ENCODE results near the gene EPYC. TPM values are rescaled to one million over a fixed set of nuclear protein-coding genes. Genes with fewer than 3 reads are reported as not detected.

EPYC gene
- not detected for total RNA-seq
- long read RNA-seq = 0 reads

DNA sequence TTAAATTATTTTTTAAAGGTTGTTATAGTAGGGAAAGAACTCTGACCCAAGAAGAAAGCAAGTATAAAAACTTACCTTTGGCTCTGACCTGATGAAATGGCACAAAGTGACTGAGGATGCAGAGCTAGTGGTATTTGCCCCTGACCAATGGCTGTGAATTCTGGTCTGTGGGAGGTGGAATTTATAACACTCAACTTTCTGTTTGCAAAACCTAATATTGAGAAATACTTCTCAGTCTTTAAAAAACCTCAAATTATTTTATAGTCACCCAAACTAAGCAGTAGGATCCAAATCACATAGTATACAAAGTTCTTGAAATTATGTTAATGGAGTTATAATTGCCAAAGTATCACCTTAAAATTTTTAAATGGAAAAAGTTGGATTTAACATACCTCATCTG lies at the start of gene EPYC:
Gene EPYC, minus strand, starts transcription at position 101 of the 400 bp plus-strand sequence. CDS start 2,407 bp downstream, outside the sequence.
- intact Hi-C loops (cut with micrococcal nuclease) = no loop called here
- no peak for ATAC-seq
- no peak for DNase-seq

- DNase-seq (no peak), ATAC-seq (no peak)
- intact Hi-C loops (cut with micrococcal nuclease) = no loop called here
Observed at GRCh38 chr12:91053951-91054715, 49.4 kb upstream of the EPYC start.

GRCh38 chr12:91052026-91052425 lies 47.3 kb upstream of the EPYC start:
- DNase-seq (no peak), ATAC-seq (no peak)
- intact Hi-C loops (cut with micrococcal nuclease) = no loop called here

- intact Hi-C loops (cut with micrococcal nuclease) = no loop called here
- no peak for ATAC-seq
- DNase-seq = no peak
Observed at GRCh38 chr12:91044586-91044985, 39.8 kb upstream of the EPYC start.

DNA sequence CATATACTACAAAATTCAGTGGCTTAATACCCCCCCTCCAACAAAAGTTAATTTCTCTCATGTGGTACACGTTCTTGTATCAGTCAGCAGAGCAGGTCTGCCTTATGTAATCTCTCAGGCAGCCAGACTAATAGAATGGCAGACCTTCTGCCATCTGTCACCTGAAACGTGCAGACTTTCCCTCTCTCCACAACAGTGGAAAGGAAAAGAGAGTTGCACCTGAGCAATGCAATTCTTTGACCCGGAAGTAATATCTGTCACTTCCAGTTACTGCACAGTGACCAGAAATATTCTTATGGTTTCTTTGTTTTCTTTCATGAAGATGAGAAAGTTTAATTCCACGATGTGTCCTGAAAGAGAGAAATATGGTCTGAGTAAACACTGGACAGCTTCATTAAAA lies 38.6 kb upstream of the EPYC start:
- ATAC-seq = no peak
- intact Hi-C loops (cut with micrococcal nuclease) = no loop called here

DNA sequence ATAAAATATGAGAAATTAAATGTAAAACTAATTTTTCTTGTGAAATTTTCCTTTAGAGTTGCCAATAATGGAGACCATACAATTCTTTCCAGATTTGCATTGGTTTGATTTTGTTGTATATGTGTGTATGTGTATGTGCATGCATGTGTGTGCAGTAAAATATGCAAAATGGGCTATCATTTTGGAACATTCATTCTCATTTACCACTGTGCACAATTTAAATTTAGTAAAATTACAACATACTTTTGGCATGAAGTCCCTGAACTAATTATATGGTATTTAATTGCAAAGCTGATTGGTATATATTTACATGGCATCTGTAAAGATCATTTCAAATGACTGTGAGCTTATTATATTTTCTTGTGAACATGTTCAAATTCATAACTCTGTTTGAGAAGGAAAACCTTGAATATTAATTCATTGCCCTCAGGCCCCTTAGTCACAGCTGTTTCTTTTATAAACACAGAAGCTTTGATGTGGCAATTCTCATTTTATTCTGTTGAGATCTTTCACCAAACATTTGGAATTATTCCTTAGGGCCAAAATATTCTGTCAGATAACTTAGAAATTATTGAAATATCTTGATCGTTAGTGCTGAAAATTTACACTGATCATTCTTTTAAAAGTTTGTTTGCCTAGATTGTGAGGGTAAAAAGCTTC lies 35.5 kb upstream of the EPYC start:
- intact Hi-C loops (cut with micrococcal nuclease) = no loop called here
- DNase-seq = no peak
- ATAC-seq = peak; percentile 55

More for the DNA sequence above, 38.6 kb upstream of the EPYC start:
- no peak for DNase-seq

DNA sequence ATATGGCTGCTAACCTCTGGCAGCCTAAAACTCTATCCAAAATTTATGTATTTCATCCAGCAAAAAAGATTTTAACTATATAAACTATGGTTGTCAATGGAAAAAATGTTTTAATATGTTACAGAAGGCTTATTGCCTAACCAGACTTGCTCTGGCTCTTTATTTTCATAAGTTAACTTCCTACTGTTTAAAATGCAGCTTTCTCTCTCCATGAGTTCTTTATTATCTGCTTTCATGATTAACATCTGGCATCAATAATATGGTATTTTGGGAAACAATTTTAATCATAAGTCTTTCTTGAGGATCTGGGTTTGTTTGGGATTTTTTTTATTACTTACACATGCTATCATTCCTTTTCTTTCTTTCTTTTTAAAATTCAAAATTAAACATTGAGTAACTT lies 32.5 kb upstream of the EPYC start:
- ATAC-seq (no peak), DNase-seq (no peak)
- intact Hi-C loops (cut with micrococcal nuclease) = no loop called here

DNA sequence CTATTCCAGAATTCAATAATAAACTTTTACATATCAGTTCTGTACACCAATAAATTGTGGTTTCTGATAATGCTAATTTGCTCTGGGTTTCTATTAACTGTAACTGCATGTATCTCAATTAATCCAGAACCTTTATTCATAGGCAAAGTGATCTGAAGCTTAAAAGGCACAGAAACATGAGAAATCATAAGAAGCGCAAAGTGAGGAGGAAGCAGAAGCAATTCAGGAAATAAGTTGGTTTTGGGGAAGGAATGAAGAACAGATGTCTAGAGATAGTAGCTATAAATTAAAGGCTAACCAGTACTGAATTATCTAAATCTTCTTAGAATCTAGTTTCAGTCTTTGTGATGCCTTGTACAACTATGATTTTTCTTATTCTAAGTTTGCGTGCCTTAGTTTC lies 28.5 kb upstream of the EPYC start:
- no peak for ATAC-seq
- no peak for DNase-seq
- intact Hi-C loops (cut with micrococcal nuclease) = no loop called here

DNA sequence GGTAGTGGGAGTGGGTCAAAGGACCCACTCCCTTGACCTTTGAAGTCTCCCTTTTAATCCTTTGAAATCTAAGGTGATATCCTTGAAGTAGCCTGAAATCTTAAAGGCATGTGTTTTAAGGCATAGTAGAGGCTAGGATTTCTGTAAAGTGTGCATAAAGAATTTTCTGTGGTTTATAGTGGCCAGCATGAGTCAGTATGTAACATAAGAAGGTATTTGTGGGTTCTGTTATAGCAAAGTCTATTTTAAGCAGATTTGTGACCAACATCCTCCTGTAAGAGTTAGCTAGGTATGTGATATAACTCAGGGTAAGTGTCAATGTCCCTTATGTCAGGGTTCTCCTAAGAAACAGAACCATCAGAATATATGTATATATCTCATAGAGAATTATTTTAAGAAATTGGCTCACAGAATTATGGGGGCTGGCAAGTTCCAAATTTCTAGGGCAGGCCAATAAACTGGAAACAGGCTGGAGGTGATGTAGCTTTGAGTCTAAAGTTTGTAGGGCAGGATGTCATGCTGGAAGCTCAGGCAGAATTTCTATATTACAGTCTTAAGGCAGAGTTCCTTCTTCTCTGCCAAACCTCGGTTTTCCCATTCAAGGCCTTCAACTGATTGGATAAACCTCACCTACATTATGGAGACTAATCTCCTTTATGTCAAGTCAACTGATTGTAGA lies 18.7 kb upstream of the EPYC start:
- intact Hi-C loops (cut with micrococcal nuclease) = no loop called here
- DNase-seq (no peak), ATAC-seq (no peak)

- no peak for DNase-seq
- intact Hi-C loops (cut with micrococcal nuclease) = no loop called here
- ATAC-seq = no peak
Observed at GRCh38 chr12:91021076-91021475, 16.3 kb upstream of the EPYC start.

DNA sequence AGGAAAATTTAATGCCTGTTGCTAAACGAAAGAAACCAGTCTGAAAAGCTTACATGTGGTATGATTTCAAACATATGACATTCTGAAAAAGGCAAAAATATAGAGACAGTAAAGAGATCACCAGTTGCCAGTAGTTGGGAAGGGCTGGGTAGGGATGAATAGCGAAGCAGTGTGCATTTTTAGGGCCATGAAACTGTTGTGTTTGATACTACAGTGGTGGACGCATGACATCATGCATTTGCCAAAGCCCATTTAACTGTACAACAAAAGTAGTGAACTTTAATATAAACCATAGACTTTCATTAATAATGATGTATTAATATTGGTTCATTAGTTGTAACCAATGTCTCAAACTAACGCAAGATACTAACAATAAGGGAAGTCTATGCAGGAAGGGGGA lies 14.7 kb upstream of the EPYC start:
- intact Hi-C loops (cut with micrococcal nuclease) = no loop called here
- DNase-seq = no peak
- ATAC-seq = no peak

GRCh38 chr12:91017511-91018263 lies 12.9 kb upstream of the EPYC start:
- DNase-seq (peak; percentile 33), ATAC-seq (peak; percentile 54)
- intact Hi-C loops (cut with micrococcal nuclease) = no loop called here

DNA sequence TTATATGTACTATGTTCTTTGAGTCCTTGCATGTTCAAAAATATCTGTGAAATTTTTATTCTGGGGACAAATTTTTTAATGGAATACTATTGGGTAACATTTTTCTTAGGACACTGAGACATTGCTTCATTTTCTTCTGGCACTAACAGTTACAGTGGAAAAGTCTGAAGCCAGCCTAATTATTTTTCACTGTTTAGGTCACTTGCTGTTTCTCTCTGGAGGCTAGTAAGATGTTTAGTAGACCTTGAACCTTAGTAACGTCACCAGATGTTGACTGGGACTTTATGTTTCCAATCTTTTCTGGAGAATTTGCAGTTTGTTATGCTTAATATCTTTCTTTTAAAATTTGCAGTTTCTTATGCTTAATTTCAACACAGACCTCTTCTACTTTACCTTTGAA lies 12.3 kb upstream of the EPYC start:
- ATAC-seq = peak; percentile 91
- DNase-seq = no peak
- intact Hi-C loops (cut with micrococcal nuclease) = no loop called here

DNA sequence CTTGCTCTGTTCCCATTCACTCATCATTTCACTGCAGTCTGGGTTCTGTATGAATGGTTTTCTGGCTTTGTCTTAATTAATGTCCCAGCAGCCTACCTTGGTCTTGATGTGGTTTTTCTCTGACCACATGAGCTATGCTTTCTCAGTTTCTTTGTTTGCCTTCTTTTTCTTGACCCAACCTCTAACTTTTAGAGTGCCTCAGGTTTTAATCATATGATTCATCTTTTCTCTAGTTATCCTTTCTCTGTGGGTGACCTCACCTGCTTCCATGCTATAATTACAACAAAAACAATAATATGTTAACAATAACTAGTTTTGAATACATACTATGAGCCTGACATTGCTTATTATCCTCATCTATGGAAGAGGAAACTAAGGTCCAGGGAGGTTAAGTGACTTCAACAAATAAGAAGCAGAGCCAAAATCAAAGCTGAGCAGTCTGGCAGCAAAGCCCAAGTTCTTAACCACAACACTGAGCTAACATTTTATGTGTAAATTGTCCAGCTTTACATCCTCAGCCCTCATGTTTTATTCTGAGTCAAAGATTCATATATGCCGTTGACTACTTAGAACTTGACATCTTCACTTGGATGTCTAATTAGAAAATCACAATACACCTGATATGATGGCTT lies 4.7 kb upstream of the EPYC start:
- intact Hi-C loops (cut with micrococcal nuclease) = no loop called here
- ATAC-seq (no peak), DNase-seq (no peak)

GRCh38 chr12:91007531-91008290 lies 2.9 kb upstream of the EPYC start:
- DNase-seq (no peak), ATAC-seq (no peak)
- intact Hi-C loops (cut with micrococcal nuclease) = no loop called here

DNA sequence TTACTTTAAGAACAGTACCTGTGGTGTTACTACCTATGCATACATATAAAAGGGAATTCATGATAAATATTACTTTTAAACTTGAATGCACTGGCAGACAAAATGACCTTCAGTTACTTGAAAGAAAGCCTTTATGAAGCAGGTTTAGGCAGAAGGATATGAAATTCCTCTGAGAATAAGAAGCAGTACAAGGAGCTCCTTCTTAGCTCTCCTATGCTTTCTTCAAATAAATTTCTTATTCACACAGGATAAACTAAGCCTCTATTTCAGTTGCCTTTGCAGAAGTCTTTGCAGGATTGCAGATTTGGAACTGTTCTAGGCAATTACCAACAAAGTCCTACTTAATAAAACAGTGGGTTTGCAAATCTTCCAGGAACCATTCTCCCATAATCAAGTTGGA lies 1.0 kb downstream of the EPYC start:
- ATAC-seq (no peak), DNase-seq (no peak)
- intact Hi-C loops (cut with micrococcal nuclease) = no loop called here

GRCh38 chr12:91001306-91001705 lies 3.5 kb downstream of the EPYC start:
- DNase-seq (no peak), ATAC-seq (no peak)
- intact Hi-C loops (cut with micrococcal nuclease) = no loop called here

GRCh38 chr12:90999966-91000365 lies 4.8 kb downstream of the EPYC start:
- DNase-seq (no peak), ATAC-seq (no peak)
- intact Hi-C loops (cut with micrococcal nuclease) = no loop called here

DNA sequence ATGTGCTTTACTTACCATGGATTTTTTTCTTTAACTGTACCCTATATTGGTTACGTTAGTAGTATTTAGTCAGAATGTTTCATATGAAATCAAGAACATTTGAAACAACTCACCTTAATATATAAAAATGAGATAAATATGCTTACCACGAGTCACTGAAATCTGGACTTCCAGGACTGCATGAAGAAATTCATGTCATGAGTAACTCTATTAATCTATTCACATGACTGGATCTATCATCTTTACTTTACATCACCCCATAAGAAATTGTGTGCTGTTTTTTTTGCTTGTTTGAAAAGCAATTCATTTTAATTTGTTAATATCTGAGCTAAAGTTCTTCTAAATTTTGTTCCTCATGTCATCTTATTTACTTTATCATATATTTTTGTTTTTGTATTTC lies 5.2 kb downstream of the EPYC start:
- intact Hi-C loops (cut with micrococcal nuclease) = no loop called here
- ATAC-seq = no peak
- DNase-seq = no peak
